K562 (cell line): Measurements from ENCODE around the gene IRF2BP1. TPM values are rescaled to one million over a fixed set of nuclear protein-coding genes. Genes with fewer than 3 reads are reported as not detected.
A peak's percentile ranks its signal among the peaks of the same experiment; 100 is the strongest.

Source experiments
- CSDE1 ChIP-seq, 2 experiments: fragments of 450-650 bp; IDR thresholded peaks; 2 replicates each; pipeline ENCODE4 v1.6.1; 2016; ENCODE audit warnings: mild to moderate bottlenecking in 1 of 2
- GMEB1 ChIP-seq: fragments of 250-450 bp; sonication (Bioruptor Pico); IDR thresholded peaks from 2 replicates; pipeline ENCODE4 v1.4.0; 2020; ENCODE audit warnings: mild to moderate bottlenecking
- KDM2B ChIP-seq: fragments of 250-450 bp; sonication (Bioruptor Pico); IDR thresholded peaks from 2 replicates; pipeline ENCODE4 v1.8.0; 2021; ENCODE audit warnings: mild to moderate bottlenecking, moderate library complexity
- KDM5B ChIP-seq: fragments of 200-600 bp; sonication (generic); IDR thresholded peaks from 2 replicates; pipeline ENCODE4 v1.6.1; 2012; ENCODE audit warnings: low read depth, mild to moderate bottlenecking, moderate library complexity, low read length, control low read depth, inconsistent platforms; ENCODE audit not compliant: insufficient replicate concordance
- MCM2 ChIP-seq: fragments of 450-650 bp; IDR thresholded peaks from 2 replicates; pipeline ENCODE4 v1.6.1; 2017; ENCODE audit warnings: low read depth, mild to moderate bottlenecking
- MCM5 ChIP-seq: fragments of 450-650 bp; IDR thresholded peaks from 2 replicates; pipeline ENCODE4 v1.6.1; 2016; ENCODE audit warnings: low read depth
- PKNOX1 ChIP-seq: fragments of 450-650 bp; IDR thresholded peaks from 2 replicates; pipeline ENCODE4 v1.6.1; 2016
- POLR2A ChIP-seq: fragments of 450-650 bp; conservative IDR thresholded peaks from 2 replicates; pipeline ENCODE4 v1.6.1; 2016
- PTRF ChIP-seq: fragments of 450-650 bp; IDR thresholded peaks from 2 replicates; pipeline ENCODE4 v1.6.1; 2016; ENCODE audit warnings: mild to moderate bottlenecking, missing genetic modification characterization, missing compliant biosample characterization
- SLC30A9 ChIP-seq: fragments of 250-450 bp; sonication (Bioruptor Pico); IDR thresholded peaks from 2 replicates; pipeline ENCODE4 v1.8.0; 2022; ENCODE audit warnings: mild to moderate bottlenecking, moderate library complexity
- ZBTB40 ChIP-seq, 2 experiments: fragments of 450-650 bp in 1 of 2; sonication (generic) in 1 of 2; formaldehyde crosslinking in 1 of 2; IDR thresholded peaks; 2 replicates each; pipeline versions ENCODE4 v1.7.1 to v1.9.0; 2016 to 2022; ENCODE audit warnings: inconsistent platforms in 1 of 2, mild to moderate bottlenecking in 1 of 2, missing genetic modification reagents in 1 of 2
- ZFP91 ChIP-seq: sonication (generic); formaldehyde crosslinking; IDR thresholded peaks from 2 replicates; pipeline ENCODE4 v1.8.0; 2022; ENCODE audit warnings: mild to moderate bottlenecking, missing genetic modification reagents
- ZNF197 ChIP-seq: fragments of 200-800 bp; sonication (Bioruptor generic); IDR thresholded peaks from 2 replicates; pipeline ENCODE4 v1.6.1; 2016; ENCODE audit warnings: low read depth, missing genetic modification characterization, missing compliant biosample characterization
- polyA plus RNA-seq, 8 experiments: library from polyadenylated mRNA; depleted of rRNA in 4 of 8; stranded (reverse) in 5 of 8; unstranded in 3 of 8; fragments of >200 nt; fragmentation: Nextera tagmentation in 2 of 8; fragmentation: Illumina TruSeq in 1 of 8; extraction: Ambion mirVana in 2 of 8; extraction: Trizol in 1 of 8; gene quantifications; 2 replicates each; pipeline versions ENCODE4 v1.2.1 to v1.2.3, GENCODE V29; 2011 to 2014; ENCODE audit warnings: inconsistent platforms in 1 of 8, missing spikeins in 1 of 8
- total RNA-seq, 7 experiments: library from RNA; depleted of rRNA in 6 of 7; stranded (reverse); fragments of >200 nt in 6 of 7; fragmentation: Illumina TruSeq in 2 of 7; extraction: Trizol in 2 of 7; gene quantifications; 2 replicates each; pipeline versions ENCODE4 v1.2.1 to v1.2.3, GENCODE V29; 2011 to 2021; ENCODE audit warnings: low replicate concordance in 1 of 7

The IRF2BP1 gene
- total and polyA plus RNA-seq, 9 of the 15 experiments (the other 6 are each of a cell fraction or from before 2014, with no cell fraction given) = 0.61 to 35.9 (median 3.5) TPM

- TF ChIP-seq ZBTB40 (IDR thresholded peaks at IDR 0.05) (no peak), ZBTB40 (CRISPR knock-in tag; IDR thresholded peaks at IDR 0.05) (no peak), GMEB1 (CRISPR knock-in tag) (0 out of 2 replicates have a peak, but pooled peaks have one; percentile 15), KDM2B (CRISPR knock-in tag) (no peak), ZNF197 (no peak), MCM2 (no peak), ZFP91 (no peak), MCM5 (no peak), SLC30A9 (CRISPR knock-in tag) (no peak), POLR2A (peak; percentile 76), KDM5B (peak; percentile 36), PTRF (tag) (no peak), CSDE1 (IDR thresholded peaks at IDR 0.05) (no peak), PKNOX1 (no peak)
Observed at GRCh38 chr19:45882652-45883585, 3.0 kb downstream of the IRF2BP1 start (continued).
